ENCODE results near the gene TIMP2. TPM values are rescaled to one million over a fixed set of nuclear protein-coding genes. Genes with fewer than 3 reads are reported as not detected.

Gene TIMP2
- total RNA-seq, 1 donor from 2014 or later: 318 TPM

DNA sequence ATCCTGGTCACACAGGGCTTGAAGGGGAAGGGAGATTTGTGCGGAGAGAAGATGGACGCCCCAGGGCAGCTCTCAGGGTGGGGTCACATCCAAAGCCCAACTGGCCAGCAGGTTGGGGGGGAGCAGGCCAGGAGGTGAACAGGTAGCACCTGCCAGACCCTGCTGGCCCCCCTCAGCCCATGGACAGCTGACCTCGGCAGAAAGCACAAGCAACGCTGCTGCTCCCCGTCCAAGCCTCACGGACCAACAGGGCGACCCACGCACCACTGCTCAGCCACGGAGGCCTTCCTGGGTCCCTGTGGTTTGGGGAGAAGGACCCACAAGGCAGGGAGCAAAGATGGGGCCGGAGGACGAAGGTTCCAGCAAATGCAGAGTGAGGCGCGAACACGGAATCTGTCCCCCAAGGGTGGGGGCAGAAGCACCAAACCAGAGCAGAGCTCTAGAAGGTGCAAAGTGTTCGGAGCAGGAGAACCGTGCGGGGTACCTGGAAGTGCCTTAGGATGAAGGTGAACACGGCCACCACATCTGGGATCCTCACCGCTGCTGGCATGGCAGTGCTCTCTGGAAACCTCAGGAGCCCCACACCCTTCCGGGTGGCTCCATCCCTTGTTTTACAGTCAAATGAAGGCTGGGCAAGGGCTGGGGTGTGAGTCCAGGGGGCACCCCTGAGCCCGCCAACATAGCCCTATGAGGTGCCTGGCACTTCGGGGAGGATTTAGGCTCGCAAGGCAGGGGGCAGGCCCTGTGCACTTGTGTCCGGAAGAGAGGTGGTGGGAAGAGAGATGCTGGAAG lies 40.1 kb downstream of the TIMP2 start:
- no peak for ATAC-seq
- Histone ChIP-seq H3K27me3 (no peaks in the 10 kb centered on the region), H3K36me3 (no peaks in the 10 kb centered on the region), H3K9me3 (no peaks in the 10 kb centered on the region), H3K4me1 (peaks cover 48% of the 10 kb centered on the region), H3K4me3 (no peak overlapping the region), H3K27ac (peak overlapping the region; percentile 83)
- TF ChIP-seq, protein P1, sequence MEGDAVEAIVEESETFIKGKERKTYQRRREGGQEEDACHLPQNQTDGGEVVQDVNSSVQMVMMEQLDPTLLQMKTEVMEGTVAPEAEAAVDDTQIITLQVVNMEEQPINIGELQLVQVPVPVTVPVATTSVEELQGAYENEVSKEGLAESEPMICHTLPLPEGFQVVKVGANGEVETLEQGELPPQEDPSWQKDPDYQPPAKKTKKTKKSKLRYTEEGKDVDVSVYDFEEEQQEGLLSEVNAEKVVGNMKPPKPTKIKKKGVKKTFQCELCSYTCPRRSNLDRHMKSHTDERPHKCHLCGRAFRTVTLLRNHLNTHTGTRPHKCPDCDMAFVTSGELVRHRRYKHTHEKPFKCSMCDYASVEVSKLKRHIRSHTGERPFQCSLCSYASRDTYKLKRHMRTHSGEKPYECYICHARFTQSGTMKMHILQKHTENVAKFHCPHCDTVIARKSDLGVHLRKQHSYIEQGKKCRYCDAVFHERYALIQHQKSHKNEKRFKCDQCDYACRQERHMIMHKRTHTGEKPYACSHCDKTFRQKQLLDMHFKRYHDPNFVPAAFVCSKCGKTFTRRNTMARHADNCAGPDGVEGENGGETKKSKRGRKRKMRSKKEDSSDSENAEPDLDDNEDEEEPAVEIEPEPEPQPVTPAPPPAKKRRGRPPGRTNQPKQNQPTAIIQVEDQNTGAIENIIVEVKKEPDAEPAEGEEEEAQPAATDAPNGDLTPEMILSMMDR (IDR thresholded peaks at IDR 0.05): no peak
- intact Hi-C loops (cut with DNase I): no loop called here
- no peak for DNase-seq

DNA sequence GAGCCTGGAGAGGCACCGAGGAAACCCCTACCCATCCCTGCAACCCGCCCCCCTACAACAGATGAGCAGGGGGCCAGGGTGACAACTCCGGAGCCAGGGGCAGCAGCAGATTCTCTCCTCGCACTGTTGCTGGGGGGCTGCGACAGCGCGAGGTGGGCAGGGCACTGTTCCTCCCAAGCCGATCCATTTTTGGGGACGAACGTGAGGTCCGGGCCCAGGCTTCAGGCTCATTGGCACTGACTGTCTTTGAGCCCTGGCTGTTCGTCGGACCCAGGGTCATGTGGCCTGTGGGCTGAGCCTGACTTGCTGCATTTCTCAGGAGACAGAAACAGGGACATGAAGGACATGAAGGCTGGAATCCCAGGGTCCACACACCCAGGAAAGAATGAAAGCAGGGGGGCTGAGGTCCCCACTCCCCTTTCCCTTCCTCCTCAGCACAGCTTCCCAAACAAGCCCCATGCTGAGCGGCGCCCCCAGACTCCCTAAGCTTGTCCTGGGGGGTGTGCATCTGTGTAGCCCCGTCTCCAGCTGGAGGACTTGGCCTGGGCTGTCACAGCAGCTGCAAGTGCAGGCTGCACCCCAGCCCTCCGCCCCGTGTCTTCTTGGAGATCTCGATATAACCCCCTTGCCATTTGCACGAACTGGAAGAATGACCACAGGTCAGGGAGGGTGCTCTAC lies 40.9 kb downstream of the TIMP2 start:
- no peaks in the 10 kb centered on the region for H3K36me3 ChIP-seq
- peaks cover 43% of the 10 kb centered on the region for H3K4me1 ChIP-seq
- H3K27me3 ChIP-seq: no peaks in the 10 kb centered on the region
- peak overlapping the region; percentile 19 for H3K4me3 ChIP-seq
- intact Hi-C loops (cut with DNase I): no loop called here
- H3K9me3 ChIP-seq: no peaks in the 10 kb centered on the region
- H3K27ac ChIP-seq: peak overlapping the region; percentile 83
- DNase-seq: no peak
- no peak for ATAC-seq
- TF ChIP-seq, protein P1 (IDR thresholded peaks at IDR 0.05): no peak

DNA sequence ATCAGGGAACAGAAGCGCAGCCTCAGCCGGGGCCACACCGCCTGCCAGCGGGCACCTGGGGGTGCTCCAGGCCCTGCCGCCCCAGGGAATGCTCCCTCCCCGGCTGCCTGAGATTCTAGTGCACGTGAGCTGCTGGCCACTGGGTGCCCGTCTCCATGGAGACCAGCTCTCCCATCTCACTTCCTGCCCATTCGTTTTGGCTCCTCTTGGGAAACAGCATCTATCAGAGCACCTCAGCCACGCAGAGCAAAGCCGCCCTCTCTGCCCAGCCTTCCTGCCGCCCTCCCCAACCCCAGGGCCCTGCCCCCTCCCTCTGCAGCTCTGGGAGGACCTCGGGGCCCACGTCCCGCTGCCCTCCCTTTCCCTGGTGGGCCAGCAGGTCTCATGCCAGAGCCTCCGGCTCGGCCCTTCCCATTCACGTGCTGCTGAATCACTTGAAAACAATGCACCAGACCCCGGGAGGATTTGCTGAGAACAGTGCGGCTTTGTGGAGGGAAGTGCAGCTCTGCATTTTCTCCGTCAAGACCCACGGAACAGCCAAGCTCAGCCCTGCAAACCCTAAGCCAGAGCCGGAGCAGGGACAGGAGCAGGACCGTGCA lies 41.6 kb downstream of the TIMP2 start:
- H3K27me3 ChIP-seq: no peaks in the 10 kb centered on the region
- peak overlapping the region; percentile 83 for H3K27ac ChIP-seq
- no peak for ATAC-seq
- H3K4me1 ChIP-seq: peaks cover 44% of the 10 kb centered on the region
- H3K9me3 ChIP-seq: no peaks in the 10 kb centered on the region
- peak; percentile 80 for DNase-seq
- TF ChIP-seq, protein P1 (IDR thresholded peaks at IDR 0.05): peak; percentile 5
- no peaks in the 10 kb centered on the region for H3K36me3 ChIP-seq
- H3K4me3 ChIP-seq: peak overlapping the region; percentile 19
- intact Hi-C loops (cut with DNase I): no loop called here

- H3K27me3 ChIP-seq: no peaks in the 10 kb centered on the region
- DNase-seq (peak; percentile 87), ATAC-seq (peak; percentile 87)
- no peaks in the 10 kb centered on the region for H3K9me3 ChIP-seq
- no peaks in the 10 kb centered on the region for H3K36me3 ChIP-seq
- peaks cover 44% of the 10 kb centered on the region for H3K4me1 ChIP-seq
- TF ChIP-seq, protein P1 (IDR thresholded peaks at IDR 0.05): no peak
- peak overlapping the region; percentile 19 for H3K4me3 ChIP-seq
- intact Hi-C loops (cut with DNase I): no loop called here
- H3K27ac ChIP-seq: peak overlapping the region; percentile 83
Measured at GRCh38 chr17:78883089-78883532, 42.1 kb downstream of the TIMP2 start.

- ATAC-seq: peak; percentile 2
- no peak overlapping the region for H3K4me3 ChIP-seq
- intact Hi-C loops (cut with DNase I): no loop called here
Measured at GRCh38 chr17:78882540-78883088, 42.6 kb downstream of the TIMP2 start.

More at GRCh38 chr17:78882540-78883088, 42.6 kb downstream of the TIMP2 start:
- TF ChIP-seq, protein P1 (IDR thresholded peaks at IDR 0.05): no peak
- Histone ChIP-seq H3K27ac (peak overlapping the region; percentile 83), H3K27me3 (no peaks in the 10 kb centered on the region), H3K36me3 (no peaks in the 10 kb centered on the region), H3K4me1 (peaks cover 44% of the 10 kb centered on the region), H3K9me3 (no peaks in the 10 kb centered on the region)
- DNase-seq: peak; percentile 72
